Measurements from ENCODE around the gene NRXN3. TPM values are rescaled to one million over a fixed set of nuclear protein-coding genes. Genes with fewer than 3 reads are reported as not detected.

NRXN3 gene
- total and polyA plus RNA-seq, 4 donors: 1.5 to 16.6 (median 7.7) TPM

GRCh38 chr14:78136695-78137094 is 33.5 kb upstream of the NRXN3 start:
- Histone ChIP-seq H3K27me3 (ENCODE audit: control insufficient read depth in 1 of 2, insufficient read depth in 2 of 2, low read length in 1 of 2) (no peaks in the 10 kb centered on the region), H3K9me3 (ENCODE audit: control insufficient read depth, low read length) (peaks cover 1% of the 10 kb centered on the region), H3K36me3 (ENCODE audit: control insufficient read depth in 1 of 2, insufficient read depth in 2 of 2, low read length in 1 of 2) (no peaks in the 10 kb centered on the region), H3K4me1 (ENCODE audit: control insufficient read depth in 1 of 2, insufficient read depth in 2 of 2, low read length in 2 of 2) (no peaks in the 10 kb centered on the region), H3K27ac (ENCODE audit: low read depth in 1 of 2, low read length in 2 of 2) (no peak overlapping the region), H3K4me3 (ENCODE audit: low read length in 2 of 2) (no peak overlapping the region)
- WGBS, 2 donors: 59 to 64% methylated on average over 4 of the region's 4 CpGs
- ATAC-seq (ENCODE audit: low FRiP score): no peak
- intact Hi-C loops (cut with DNase I): no loop called here
- DNase-seq: no peak

- Histone ChIP-seq H3K27me3 (ENCODE audit: control insufficient read depth in 1 of 2, insufficient read depth in 2 of 2, low read length in 1 of 2) (no peaks in the 10 kb centered on the region), H3K36me3 (ENCODE audit: control insufficient read depth in 1 of 2, insufficient read depth in 2 of 2, low read length in 1 of 2) (no peaks in the 10 kb centered on the region), H3K27ac (ENCODE audit: low read depth in 1 of 2, low read length in 2 of 2) (no peak overlapping the region), H3K4me1 (ENCODE audit: control insufficient read depth in 1 of 2, insufficient read depth in 2 of 2, low read length in 2 of 2) (no peaks in the 10 kb centered on the region), H3K9me3 (ENCODE audit: control insufficient read depth, low read length) (peaks cover 1% of the 10 kb centered on the region), H3K4me3 (ENCODE audit: low read length in 2 of 2) (no peak overlapping the region)
- ATAC-seq (ENCODE audit: low FRiP score) (no peak), DNase-seq (no peak)
- intact Hi-C loops (cut with DNase I): no loop called here
- 64 to 78% methylated on average over 2 of the region's 2 CpGs for WGBS, 2 donors
Observed at GRCh38 chr14:78141590-78141989, 28.6 kb upstream of the NRXN3 start.

- Histone ChIP-seq H3K4me3 (ENCODE audit: low read length in 2 of 2) (no peak overlapping the region), H3K27me3 (ENCODE audit: control insufficient read depth in 1 of 2, insufficient read depth in 2 of 2, low read length in 1 of 2) (no peaks in the 10 kb centered on the region), H3K9me3 (ENCODE audit: control insufficient read depth, low read length) (no peaks in the 10 kb centered on the region), H3K36me3 (ENCODE audit: control insufficient read depth in 1 of 2, insufficient read depth in 2 of 2, low read length in 1 of 2) (no peaks in the 10 kb centered on the region), H3K4me1 (ENCODE audit: control insufficient read depth in 1 of 2, insufficient read depth in 2 of 2, low read length in 2 of 2) (no peaks in the 10 kb centered on the region), H3K27ac (ENCODE audit: low read depth in 1 of 2, low read length in 2 of 2) (no peak overlapping the region)
- no peak for ATAC-seq (ENCODE audit: low FRiP score)
- WGBS, 2 donors: 67 to 68% methylated on average over 5 of the region's 5 CpGs
- intact Hi-C loops (cut with DNase I): no loop called here
- DNase-seq: no peak
Observed at GRCh38 chr14:78142998-78143397, 27.2 kb upstream of the NRXN3 start.

GRCh38 chr14:78143489-78144145 is 26.6 kb upstream of the NRXN3 start:
- intact Hi-C loops (cut with DNase I): no loop called here
- DNase-seq (no peak), ATAC-seq (ENCODE audit: low FRiP score) (no peak)
- WGBS, 2 donors: 68 to 78% methylated on average over 7 of the region's 7 CpGs
- H3K9me3 ChIP-seq (ENCODE audit: control insufficient read depth, low read length): no peaks in the 10 kb centered on the region
- no peak overlapping the region for H3K4me3 ChIP-seq (ENCODE audit: low read length in 2 of 2)
- no peaks in the 10 kb centered on the region for H3K36me3 ChIP-seq (ENCODE audit: control insufficient read depth in 1 of 2, insufficient read depth in 2 of 2, low read length in 1 of 2)
- no peaks in the 10 kb centered on the region for H3K27me3 ChIP-seq (ENCODE audit: control insufficient read depth in 1 of 2, insufficient read depth in 2 of 2, low read length in 1 of 2)
- H3K27ac ChIP-seq (ENCODE audit: low read depth in 1 of 2, low read length in 2 of 2): no peak overlapping the region
- no peaks in the 10 kb centered on the region for H3K4me1 ChIP-seq (ENCODE audit: control insufficient read depth in 1 of 2, insufficient read depth in 2 of 2, low read length in 2 of 2)

GRCh38 chr14:78152201-78153063 is 17.7 kb upstream of the NRXN3 start:
- Histone ChIP-seq H3K4me3 (ENCODE audit: low read length in 2 of 2) (no peak overlapping the region), H3K27me3 (ENCODE audit: control insufficient read depth in 1 of 2, insufficient read depth in 2 of 2, low read length in 1 of 2) (no peaks in the 10 kb centered on the region), H3K27ac (ENCODE audit: low read depth in 1 of 2, low read length in 2 of 2) (no peak overlapping the region), H3K36me3 (ENCODE audit: control insufficient read depth in 1 of 2, insufficient read depth in 2 of 2, low read length in 1 of 2) (no peaks in the 10 kb centered on the region), H3K9me3 (ENCODE audit: control insufficient read depth, low read length) (no peaks in the 10 kb centered on the region), H3K4me1 (ENCODE audit: control insufficient read depth in 1 of 2, insufficient read depth in 2 of 2, low read length in 2 of 2) (no peaks in the 10 kb centered on the region)
- intact Hi-C loops (cut with DNase I): no loop called here
- WGBS, 2 donors: 19 to 22% methylated on average over 14 of the region's 14 CpGs
- no peak for ATAC-seq (ENCODE audit: low FRiP score)
- DNase-seq: no peak

GRCh38 chr14:78153064-78153341 is 17.2 kb upstream of the NRXN3 start:
- Histone ChIP-seq H3K36me3 (ENCODE audit: control insufficient read depth in 1 of 2, insufficient read depth in 2 of 2, low read length in 1 of 2) (no peaks in the 10 kb centered on the region), H3K9me3 (ENCODE audit: control insufficient read depth, low read length) (no peaks in the 10 kb centered on the region), H3K4me1 (ENCODE audit: control insufficient read depth in 1 of 2, insufficient read depth in 2 of 2, low read length in 2 of 2) (no peaks in the 10 kb centered on the region), H3K27me3 (ENCODE audit: control insufficient read depth in 1 of 2, insufficient read depth in 2 of 2, low read length in 1 of 2) (no peaks in the 10 kb centered on the region), H3K4me3 (ENCODE audit: low read length in 2 of 2) (no peak overlapping the region), H3K27ac (ENCODE audit: low read depth in 1 of 2, low read length in 2 of 2) (no peak overlapping the region)
- ATAC-seq (ENCODE audit: low FRiP score) (no peak), DNase-seq (no peak)
- intact Hi-C loops (cut with DNase I): no loop called here

GRCh38 chr14:78154827-78155226 is 15.3 kb upstream of the NRXN3 start:
- ATAC-seq (ENCODE audit: low FRiP score): no peak
- DNase-seq: no peak
- 61 to 67% methylated on average over 2 of the region's 2 CpGs for WGBS, 2 donors
- no peaks in the 10 kb centered on the region for H3K9me3 ChIP-seq (ENCODE audit: control insufficient read depth, low read length)
- no peak overlapping the region for H3K27ac ChIP-seq (ENCODE audit: low read depth in 1 of 2, low read length in 2 of 2)
- intact Hi-C loops (cut with DNase I): no loop called here
- H3K27me3 ChIP-seq (ENCODE audit: control insufficient read depth in 1 of 2, insufficient read depth in 2 of 2, low read length in 1 of 2): no peaks in the 10 kb centered on the region
- H3K4me3 ChIP-seq (ENCODE audit: low read length in 2 of 2): no peak overlapping the region
- H3K4me1 ChIP-seq (ENCODE audit: control insufficient read depth in 1 of 2, insufficient read depth in 2 of 2, low read length in 2 of 2): no peaks in the 10 kb centered on the region
- H3K36me3 ChIP-seq (ENCODE audit: control insufficient read depth in 1 of 2, insufficient read depth in 2 of 2, low read length in 1 of 2): no peaks in the 10 kb centered on the region

- Histone ChIP-seq H3K9me3 (ENCODE audit: control insufficient read depth, low read length) (no peaks in the 10 kb centered on the region), H3K36me3 (ENCODE audit: control insufficient read depth in 1 of 2, insufficient read depth in 2 of 2, low read length in 1 of 2) (no peaks in the 10 kb centered on the region), H3K27ac (ENCODE audit: low read depth in 1 of 2, low read length in 2 of 2) (no peak overlapping the region), H3K27me3 (ENCODE audit: control insufficient read depth in 1 of 2, insufficient read depth in 2 of 2, low read length in 1 of 2) (no peaks in the 10 kb centered on the region), H3K4me1 (ENCODE audit: control insufficient read depth in 1 of 2, insufficient read depth in 2 of 2, low read length in 2 of 2) (no peaks in the 10 kb centered on the region), H3K4me3 (ENCODE audit: low read length in 2 of 2) (no peak overlapping the region)
- intact Hi-C loops (cut with DNase I): no loop called here
- WGBS, 2 donors: 83 to 89% methylated on average over 2 of the region's 2 CpGs
- DNase-seq (no peak), ATAC-seq (ENCODE audit: low FRiP score) (no peak)
Observed at GRCh38 chr14:78156196-78156595, 14.0 kb upstream of the NRXN3 start.
